ENCODE data around the gene PTCHD1. TPM values are rescaled to one million over a fixed set of nuclear protein-coding genes. Genes with fewer than 3 reads are reported as not detected.

Gene PTCHD1
- total RNA-seq (2022; extraction: Qiagen RNA extraction) = not detected in 5 replicates

DNA sequence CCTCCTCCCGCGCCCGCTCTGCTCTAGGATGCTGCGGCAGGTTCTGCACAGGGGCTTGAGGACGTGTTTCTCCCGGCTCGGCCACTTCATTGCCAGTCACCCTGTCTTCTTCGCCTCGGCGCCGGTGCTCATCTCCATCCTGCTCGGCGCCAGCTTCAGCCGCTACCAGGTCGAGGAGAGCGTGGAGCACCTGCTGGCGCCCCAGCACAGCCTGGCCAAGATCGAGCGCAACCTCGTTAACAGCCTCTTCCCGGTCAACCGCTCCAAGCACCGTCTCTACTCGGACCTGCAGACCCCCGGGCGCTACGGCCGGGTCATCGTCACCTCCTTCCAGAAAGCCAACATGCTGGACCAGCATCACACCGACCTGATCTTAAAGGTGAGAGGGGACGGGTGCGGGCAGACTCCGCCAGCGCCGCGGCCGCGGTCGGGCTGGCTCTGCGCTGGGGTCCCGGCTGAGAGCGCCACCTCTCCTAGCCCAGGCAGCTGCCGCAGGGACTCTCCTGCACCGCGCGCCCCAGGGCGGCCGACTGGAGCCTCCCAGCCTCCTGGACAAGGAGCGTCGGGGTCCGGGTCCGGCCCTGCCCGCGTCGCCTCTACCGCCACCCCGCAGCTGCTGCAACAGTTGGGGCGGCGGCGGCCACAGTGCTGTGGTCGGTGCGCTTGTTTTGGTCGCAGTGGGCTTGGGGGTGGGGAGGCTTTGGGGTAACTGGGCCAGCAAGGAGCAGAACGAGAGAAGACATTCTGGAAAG, at the start of gene PTCHD1:
PTCHD1 (plus strand) TSS at position 2 of the 752 bp plus-strand sequence; CDS start at position 29, 27 bp downstream.

Measured in A549 treated with CORT108297 at 1 μM for 4 hours (cell line).